ENCODE measurements around the gene CHCHD6. TPM values are rescaled to one million over a fixed set of nuclear protein-coding genes. Genes with fewer than 3 reads are reported as not detected.
A peak's percentile ranks its signal among the peaks of the same experiment; 100 is the strongest.

Gene CHCHD6
- total RNA-seq, 1 donor from 2014 or later = 13.1 TPM

GRCh38 chr3:126922466-126922865 lies 218.4 kb downstream of the CHCHD6 start:
- TF ChIP-seq CTCF (IDR thresholded peaks at IDR 0.05) = no peak
- no peak for DNase-seq (ENCODE audit: extremely low spot score, unreplicated experiment)
- Mint-ChIP-seq H3K36me3 (ENCODE audit: unreplicated experiment) (no peaks in the 10 kb centered on the region), H3K9me3 (ENCODE audit: unreplicated experiment) (peaks cover 8% of the 10 kb centered on the region), H3K4me3 (ENCODE audit: unreplicated experiment) (no peak overlapping the region), H3K4me1 (ENCODE audit: unreplicated experiment) (peaks cover 25% of the 10 kb centered on the region), H3K27ac (ENCODE audit: unreplicated experiment) (no peak overlapping the region), H3K27me3 (ENCODE audit: unreplicated experiment) (no peaks in the 10 kb centered on the region)

GRCh38 chr3:126923423-126923822 lies 219.4 kb downstream of the CHCHD6 start:
- no peaks in the 10 kb centered on the region for H3K36me3 Mint-ChIP-seq (ENCODE audit: unreplicated experiment)
- no peak overlapping the region for H3K27ac Mint-ChIP-seq (ENCODE audit: unreplicated experiment)
- no peak for DNase-seq (ENCODE audit: extremely low spot score, unreplicated experiment)
- H3K27me3 Mint-ChIP-seq (ENCODE audit: unreplicated experiment) = no peaks in the 10 kb centered on the region
- TF ChIP-seq CTCF (IDR thresholded peaks at IDR 0.05) = no peak
- peaks cover 33% of the 10 kb centered on the region for H3K4me1 Mint-ChIP-seq (ENCODE audit: unreplicated experiment)
- H3K9me3 Mint-ChIP-seq (ENCODE audit: unreplicated experiment) = peaks cover 8% of the 10 kb centered on the region
- H3K4me3 Mint-ChIP-seq (ENCODE audit: unreplicated experiment) = no peak overlapping the region

GRCh38 chr3:126923895-126924294 lies 219.9 kb downstream of the CHCHD6 start:
- Mint-ChIP-seq H3K27ac (ENCODE audit: unreplicated experiment) (no peak overlapping the region), H3K4me3 (ENCODE audit: unreplicated experiment) (no peak overlapping the region), H3K4me1 (ENCODE audit: unreplicated experiment) (peaks cover 37% of the 10 kb centered on the region), H3K27me3 (ENCODE audit: unreplicated experiment) (no peaks in the 10 kb centered on the region), H3K9me3 (ENCODE audit: unreplicated experiment) (peaks cover 8% of the 10 kb centered on the region), H3K36me3 (ENCODE audit: unreplicated experiment) (no peaks in the 10 kb centered on the region)
- TF ChIP-seq CTCF (IDR thresholded peaks at IDR 0.05) = no peak
- no peak for DNase-seq (ENCODE audit: extremely low spot score, unreplicated experiment)

DNA sequence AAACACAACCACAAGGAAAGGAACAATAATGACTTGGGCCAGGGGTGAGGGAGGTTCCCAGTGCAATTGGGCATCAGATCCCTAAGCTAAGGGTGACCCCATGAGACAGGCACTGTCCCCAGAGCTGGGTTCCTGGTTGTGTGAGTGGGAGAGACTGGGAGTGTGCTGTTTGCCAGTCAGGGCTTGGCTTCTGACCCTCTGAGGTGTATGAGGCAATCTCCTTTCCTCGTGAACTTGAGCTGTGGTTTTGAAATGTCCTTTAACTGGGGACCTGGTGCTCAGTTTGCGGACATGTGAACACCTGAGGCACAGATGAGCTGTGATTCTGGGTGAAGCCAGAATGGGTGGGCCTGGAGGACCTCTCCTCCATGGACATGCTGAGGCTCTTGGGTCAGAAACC lies 220.4 kb downstream of the CHCHD6 start:
- no peak for TF ChIP-seq CTCF (IDR thresholded peaks at IDR 0.05)
- DNase-seq (ENCODE audit: extremely low spot score, unreplicated experiment) = no peak
- Mint-ChIP-seq H3K27me3 (ENCODE audit: unreplicated experiment) (no peaks in the 10 kb centered on the region), H3K27ac (ENCODE audit: unreplicated experiment) (no peak overlapping the region), H3K9me3 (ENCODE audit: unreplicated experiment) (peaks cover 8% of the 10 kb centered on the region), H3K4me3 (ENCODE audit: unreplicated experiment) (no peak overlapping the region), H3K4me1 (ENCODE audit: unreplicated experiment) (peaks cover 38% of the 10 kb centered on the region), H3K36me3 (ENCODE audit: unreplicated experiment) (no peaks in the 10 kb centered on the region)

GRCh38 chr3:126925411-126926171 lies 221.6 kb downstream of the CHCHD6 start:
- Mint-ChIP-seq H3K27me3 (ENCODE audit: unreplicated experiment) (no peaks in the 10 kb centered on the region), H3K4me1 (ENCODE audit: unreplicated experiment) (peaks cover 38% of the 10 kb centered on the region), H3K36me3 (ENCODE audit: unreplicated experiment) (no peaks in the 10 kb centered on the region), H3K4me3 (ENCODE audit: unreplicated experiment) (no peak overlapping the region), H3K27ac (ENCODE audit: unreplicated experiment) (peak overlapping the region; percentile 42), H3K9me3 (ENCODE audit: unreplicated experiment) (no peaks in the 10 kb centered on the region)
- DNase-seq (ENCODE audit: extremely low spot score, unreplicated experiment) = no peak
- no peak for TF ChIP-seq CTCF (IDR thresholded peaks at IDR 0.05)
